HL-60 (cell line): ENCODE measurements around the gene FNDC1.

ENCODE experiments used
- GABPA ChIP-seq: IDR thresholded peaks from 2 replicates; pipeline ENCODE4 v1.6.1; 2012; ENCODE audit warnings: low read depth
- POLR2AphosphoS5 ChIP-seq: IDR thresholded peaks from 2 replicates; pipeline ENCODE4 v1.6.1; 2012; ENCODE audit warnings: low read depth
- TF ChIP-seq, protein P1 (sequence below): IDR thresholded peaks from 2 replicates; pipeline ENCODE4 v1.6.1; 2012; ENCODE audit warnings: low read depth; ENCODE audit not compliant: insufficient replicate concordance
- TF ChIP-seq, protein P2 (sequence below): IDR thresholded peaks from one replicate; pipeline ENCODE4 v1.5.1; 2011; ENCODE audit warnings: low read length, control low read depth, inconsistent platforms; ENCODE audit not compliant: insufficient read depth

DNA sequence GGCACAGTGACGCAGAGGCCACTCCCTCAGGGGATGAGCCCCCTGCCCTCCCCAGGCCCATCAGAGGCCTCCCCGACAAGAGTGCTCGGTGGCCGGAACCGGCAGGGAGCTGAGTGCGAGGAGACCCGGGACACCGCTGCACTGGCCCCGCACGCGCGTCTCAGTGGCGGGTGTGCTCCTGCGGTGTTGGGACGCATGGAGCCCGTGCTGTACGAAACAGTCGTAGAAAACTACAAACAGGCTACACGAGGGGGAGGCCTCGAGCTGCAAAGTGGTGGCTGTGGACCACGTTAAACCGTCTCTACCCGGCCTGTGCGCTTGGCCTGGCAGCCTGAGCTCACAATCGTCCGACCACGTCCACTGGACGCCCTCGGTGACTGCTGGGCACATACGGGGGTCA is 40.2 kb upstream of the FNDC1 start:
- TF ChIP-seq, protein P1, sequence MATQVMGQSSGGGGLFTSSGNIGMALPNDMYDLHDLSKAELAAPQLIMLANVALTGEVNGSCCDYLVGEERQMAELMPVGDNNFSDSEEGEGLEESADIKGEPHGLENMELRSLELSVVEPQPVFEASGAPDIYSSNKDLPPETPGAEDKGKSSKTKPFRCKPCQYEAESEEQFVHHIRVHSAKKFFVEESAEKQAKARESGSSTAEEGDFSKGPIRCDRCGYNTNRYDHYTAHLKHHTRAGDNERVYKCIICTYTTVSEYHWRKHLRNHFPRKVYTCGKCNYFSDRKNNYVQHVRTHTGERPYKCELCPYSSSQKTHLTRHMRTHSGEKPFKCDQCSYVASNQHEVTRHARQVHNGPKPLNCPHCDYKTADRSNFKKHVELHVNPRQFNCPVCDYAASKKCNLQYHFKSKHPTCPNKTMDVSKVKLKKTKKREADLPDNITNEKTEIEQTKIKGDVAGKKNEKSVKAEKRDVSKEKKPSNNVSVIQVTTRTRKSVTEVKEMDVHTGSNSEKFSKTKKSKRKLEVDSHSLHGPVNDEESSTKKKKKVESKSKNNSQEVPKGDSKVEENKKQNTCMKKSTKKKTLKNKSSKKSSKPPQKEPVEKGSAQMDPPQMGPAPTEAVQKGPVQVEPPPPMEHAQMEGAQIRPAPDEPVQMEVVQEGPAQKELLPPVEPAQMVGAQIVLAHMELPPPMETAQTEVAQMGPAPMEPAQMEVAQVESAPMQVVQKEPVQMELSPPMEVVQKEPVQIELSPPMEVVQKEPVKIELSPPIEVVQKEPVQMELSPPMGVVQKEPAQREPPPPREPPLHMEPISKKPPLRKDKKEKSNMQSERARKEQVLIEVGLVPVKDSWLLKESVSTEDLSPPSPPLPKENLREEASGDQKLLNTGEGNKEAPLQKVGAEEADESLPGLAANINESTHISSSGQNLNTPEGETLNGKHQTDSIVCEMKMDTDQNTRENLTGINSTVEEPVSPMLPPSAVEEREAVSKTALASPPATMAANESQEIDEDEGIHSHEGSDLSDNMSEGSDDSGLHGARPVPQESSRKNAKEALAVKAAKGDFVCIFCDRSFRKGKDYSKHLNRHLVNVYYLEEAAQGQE, result no peak
- TF ChIP-seq, protein P2, sequence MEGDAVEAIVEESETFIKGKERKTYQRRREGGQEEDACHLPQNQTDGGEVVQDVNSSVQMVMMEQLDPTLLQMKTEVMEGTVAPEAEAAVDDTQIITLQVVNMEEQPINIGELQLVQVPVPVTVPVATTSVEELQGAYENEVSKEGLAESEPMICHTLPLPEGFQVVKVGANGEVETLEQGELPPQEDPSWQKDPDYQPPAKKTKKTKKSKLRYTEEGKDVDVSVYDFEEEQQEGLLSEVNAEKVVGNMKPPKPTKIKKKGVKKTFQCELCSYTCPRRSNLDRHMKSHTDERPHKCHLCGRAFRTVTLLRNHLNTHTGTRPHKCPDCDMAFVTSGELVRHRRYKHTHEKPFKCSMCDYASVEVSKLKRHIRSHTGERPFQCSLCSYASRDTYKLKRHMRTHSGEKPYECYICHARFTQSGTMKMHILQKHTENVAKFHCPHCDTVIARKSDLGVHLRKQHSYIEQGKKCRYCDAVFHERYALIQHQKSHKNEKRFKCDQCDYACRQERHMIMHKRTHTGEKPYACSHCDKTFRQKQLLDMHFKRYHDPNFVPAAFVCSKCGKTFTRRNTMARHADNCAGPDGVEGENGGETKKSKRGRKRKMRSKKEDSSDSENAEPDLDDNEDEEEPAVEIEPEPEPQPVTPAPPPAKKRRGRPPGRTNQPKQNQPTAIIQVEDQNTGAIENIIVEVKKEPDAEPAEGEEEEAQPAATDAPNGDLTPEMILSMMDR, result no peak
- no peak for TF ChIP-seq POLR2AphosphoS5
- TF ChIP-seq GABPA, result no peak
